Colonic mucosa (tissue), 4 donors: Measurements from ENCODE around the gene CERS3. TPM values are rescaled to one million over a fixed set of nuclear protein-coding genes. Genes with fewer than 3 reads are reported as not detected.

Experiments used
- DNase-seq: peaks from one replicate; pipeline ENCODE4 v3.0.0-alpha.2; 2020
- H3K27ac ChIP-seq: fragments of 200-600 bp; one replicate; pipeline ENCODE4 v1.8.0; 2021
- H3K27me3 ChIP-seq: fragments of 200-600 bp; one replicate; pipeline ENCODE4 v1.8.0; 2021
- H3K36me3 ChIP-seq: fragments of 200-600 bp; one replicate; pipeline ENCODE4 v1.8.0; 2021
- H3K4me1 ChIP-seq: fragments of 200-600 bp; one replicate; pipeline ENCODE4 v1.8.0; 2021; ENCODE audit warnings: mild to moderate bottlenecking
- H3K4me3 ChIP-seq: fragments of 200-600 bp; one replicate; pipeline ENCODE4 v1.8.0; 2021
- H3K9ac ChIP-seq, 2 donors: one replicate each; pipeline ENCODE4 v1.7.0; 2013; ENCODE audit warnings: control low read depth in 2 of 2, low read depth in 2 of 2, low read length in 2 of 2
- H3K9me3 ChIP-seq: fragments of 200-600 bp; one replicate; pipeline ENCODE4 v1.8.0; 2021
- CTCF ChIP-seq: fragments of 200-600 bp; IDR thresholded peaks from one replicate; pipeline ENCODE4 v1.8.0; 2022; ENCODE audit warnings: antibody characterized with exemption, mild to moderate bottlenecking
- intact Hi-C: fragments of 100-400 bp; cut with DNase I; formaldehyde crosslinking; loops from one replicate; pipeline ENCODE4 v1.14.1; 2022
- total RNA-seq, 2 donors: library from RNA; stranded (reverse); fragmentation: NEBNext Ultra II Directional in 1 of 2; extraction: Animal tissue kit (Norgen Biotek cat#: 25700) in 1 of 2; gene quantifications; one replicate each; pipeline ENCODE4 v1.2.1, GENCODE V29; 2021
- donor health status: healthy.
- donor health status: DM: no; HTN: no; CAD: no.
- donor health status: DM: no; HTN: no; CAD: no.

Gene CERS3
- total RNA-seq, 2 donors from 2014 or later: 0.12 TPM; not detected in 1

GRCh38 chr15:100471933-100472332, 56.8 kb downstream of the CERS3 start:
- H3K9ac ChIP-seq: no peak overlapping the region
- no peak overlapping the region for H3K4me3 ChIP-seq
- H3K4me1 ChIP-seq: no peaks in the 10 kb centered on the region
- H3K36me3 ChIP-seq: no peaks in the 10 kb centered on the region
- H3K27me3 ChIP-seq: no peaks in the 10 kb centered on the region
- DNase-seq: no peak
- no peaks in the 10 kb centered on the region for H3K9me3 ChIP-seq
- intact Hi-C loops: no loop called here
- TF ChIP-seq CTCF: no peak
- no peak overlapping the region for H3K27ac ChIP-seq

- Histone ChIP-seq H3K36me3 (no peaks in the 10 kb centered on the region), H3K9ac (no peak overlapping the region), H3K27me3 (no peaks in the 10 kb centered on the region), H3K27ac (no peak overlapping the region), H3K9me3 (no peaks in the 10 kb centered on the region), H3K4me1 (no peaks in the 10 kb centered on the region), H3K4me3 (no peak overlapping the region)
- intact Hi-C loops: no loop called here
- no peak for DNase-seq
- TF ChIP-seq CTCF: no peak
These were observed 60.5 kb downstream of the CERS3 start for GRCh38 chr15:100468285-100468684.

DNA sequence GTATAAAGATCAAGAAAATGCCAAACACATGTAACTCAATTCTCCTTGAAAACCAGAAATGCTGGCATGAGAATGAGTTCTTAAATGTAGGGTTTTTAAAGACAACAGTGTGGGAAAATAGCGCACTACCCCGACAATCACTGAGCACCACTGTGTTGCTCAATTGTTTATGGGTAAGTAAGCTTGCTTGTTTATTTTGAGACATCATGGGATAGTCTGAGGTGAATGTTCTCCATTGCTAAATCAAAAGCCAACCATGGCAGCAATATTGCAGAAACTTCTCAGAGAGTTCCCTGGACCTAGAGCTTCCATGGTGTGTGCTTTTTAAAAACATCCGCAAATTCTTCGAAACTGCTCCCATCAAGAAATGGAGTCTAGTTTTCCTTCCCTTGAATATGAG, 62.7 kb downstream of the CERS3 start:
- no peak overlapping the region for H3K4me3 ChIP-seq
- intact Hi-C loops: no loop called here
- H3K27ac ChIP-seq: no peak overlapping the region
- no peak for TF ChIP-seq CTCF
- H3K36me3 ChIP-seq: no peaks in the 10 kb centered on the region
- no peak overlapping the region for H3K9ac ChIP-seq
- no peak for DNase-seq
- no peaks in the 10 kb centered on the region for H3K9me3 ChIP-seq
- H3K4me1 ChIP-seq: no peaks in the 10 kb centered on the region
- no peaks in the 10 kb centered on the region for H3K27me3 ChIP-seq

DNA sequence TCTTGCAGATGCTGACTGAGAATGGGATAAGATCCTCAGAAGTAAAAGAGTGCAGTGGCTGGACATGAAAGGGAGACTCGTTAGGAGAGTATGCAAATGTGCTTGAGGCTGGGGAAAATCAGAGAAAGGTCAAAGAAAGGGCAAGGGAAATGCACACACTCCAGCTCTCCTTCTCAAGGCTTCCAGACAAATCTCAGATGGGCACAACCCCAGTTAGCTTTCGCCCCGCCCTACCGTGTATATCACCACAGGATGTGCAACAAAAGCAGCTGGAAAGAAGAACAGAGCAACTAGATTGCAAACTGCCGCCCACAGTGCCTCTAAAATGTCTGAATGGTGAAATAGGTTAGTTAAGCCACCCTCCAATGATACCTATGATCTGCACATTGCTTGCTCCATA, 63.9 kb downstream of the CERS3 start:
- intact Hi-C loops: no loop called here
- no peaks in the 10 kb centered on the region for H3K9me3 ChIP-seq
- H3K27me3 ChIP-seq: no peaks in the 10 kb centered on the region
- DNase-seq: no peak
- no peaks in the 10 kb centered on the region for H3K36me3 ChIP-seq
- H3K4me3 ChIP-seq: no peak overlapping the region
- H3K27ac ChIP-seq: no peak overlapping the region
- H3K4me1 ChIP-seq: no peaks in the 10 kb centered on the region
- TF ChIP-seq CTCF: no peak
- H3K9ac ChIP-seq: no peak overlapping the region

DNA sequence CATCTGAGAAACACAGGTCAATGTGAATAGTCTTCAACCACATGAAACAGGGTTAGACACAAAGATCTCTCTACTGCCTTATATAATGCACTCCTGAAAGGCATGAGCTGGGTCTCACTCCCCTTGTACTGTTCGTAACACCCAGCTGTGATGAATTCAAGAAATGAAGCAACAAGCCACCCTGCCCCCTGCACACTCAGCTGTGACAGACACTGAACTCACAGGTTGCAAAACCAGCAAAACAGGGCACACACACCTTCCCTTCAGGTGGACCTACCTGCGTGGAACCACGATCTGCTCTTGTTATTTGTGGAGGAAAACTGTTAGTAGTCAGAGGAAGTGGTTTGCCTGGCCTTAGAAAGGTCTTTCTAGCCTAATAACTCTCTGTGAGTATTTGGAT, 64.5 kb downstream of the CERS3 start:
- Histone ChIP-seq H3K4me3 (no peak overlapping the region), H3K9ac (no peak overlapping the region), H3K36me3 (no peaks in the 10 kb centered on the region), H3K9me3 (no peaks in the 10 kb centered on the region), H3K27me3 (no peaks in the 10 kb centered on the region), H3K27ac (no peak overlapping the region), H3K4me1 (no peaks in the 10 kb centered on the region)
- intact Hi-C loops: no loop called here
- no peak for DNase-seq
- TF ChIP-seq CTCF: no peak

- H3K36me3 ChIP-seq: no peaks in the 10 kb centered on the region
- H3K27ac ChIP-seq: no peak overlapping the region
- DNase-seq: no peak
- H3K4me1 ChIP-seq: no peaks in the 10 kb centered on the region
- H3K9me3 ChIP-seq: no peaks in the 10 kb centered on the region
- H3K27me3 ChIP-seq: no peaks in the 10 kb centered on the region
- H3K9ac ChIP-seq: no peak overlapping the region
- H3K4me3 ChIP-seq: no peak overlapping the region
- intact Hi-C loops: no loop called here
- no peak for TF ChIP-seq CTCF
These were observed 65.2 kb downstream of the CERS3 start for GRCh38 chr15:100463515-100463914.
